GM18499 (cell line): ENCODE measurements around the gene LAMC3.
"Not testable (repeated sequence)": the region's sequence is repeated elsewhere in the genome, so short reads cannot be mapped to it uniquely, and the experiment has no call there.

Experiments used
- ATAC-seq: cut with Tn5 transposase; IDR thresholded peaks from one replicate; pipeline ENCODE4 v1.9.1; 2021; ENCODE audit warnings: moderate number of reproducible peaks; ENCODE audit not compliant: insufficient read depth, unreplicated experiment

The LAMC3 gene

GRCh38 chr9:130990306-130990977 lies 18.5 kb upstream of the LAMC3 start:
- no peak for ATAC-seq

DNA sequence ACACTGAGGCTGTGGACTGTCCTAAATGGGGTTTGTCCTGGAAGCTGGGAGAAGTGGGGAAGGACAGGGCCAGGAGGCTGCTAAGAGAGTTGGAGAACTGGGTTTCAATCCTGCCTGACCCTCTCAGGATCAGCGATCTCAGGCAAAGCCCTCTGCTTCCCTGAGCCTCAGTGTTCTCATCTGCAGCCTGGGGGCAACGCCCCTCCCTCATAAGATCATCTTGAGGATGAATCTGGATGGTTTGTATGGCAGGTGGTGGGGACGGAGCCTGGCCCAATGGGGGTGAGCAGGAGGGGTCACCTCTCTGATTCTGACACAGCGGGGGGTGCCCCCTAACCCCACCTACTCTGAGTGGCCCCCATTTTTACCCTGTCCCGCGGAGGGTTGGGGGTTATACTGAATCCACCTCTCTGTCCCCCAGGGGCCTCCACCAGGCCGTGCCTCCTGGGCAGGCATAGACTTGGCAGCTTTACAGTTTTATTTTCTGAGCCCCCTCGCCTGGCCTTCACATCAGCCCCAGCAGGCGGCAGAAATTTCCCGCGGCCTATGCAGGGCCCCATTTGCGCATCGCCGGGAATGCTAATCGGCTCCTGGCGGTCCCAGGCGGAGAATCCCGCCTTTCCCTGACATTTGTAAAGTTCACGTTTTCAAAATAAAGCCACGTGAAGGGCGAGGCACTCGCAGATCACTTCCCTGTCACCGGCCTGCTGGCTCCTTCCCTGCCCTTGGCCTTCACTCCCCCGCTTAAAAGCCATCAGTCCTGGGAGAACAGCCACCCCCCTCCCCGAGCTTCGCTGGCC lies 17.8 kb upstream of the LAMC3 start:
- no peak for ATAC-seq

- no peak for ATAC-seq
Observed at GRCh38 chr9:130991778-130992681, 16.9 kb upstream of the LAMC3 start.

GRCh38 chr9:130992682-130993032 lies 16.3 kb upstream of the LAMC3 start:
- ATAC-seq, result no peak

DNA sequence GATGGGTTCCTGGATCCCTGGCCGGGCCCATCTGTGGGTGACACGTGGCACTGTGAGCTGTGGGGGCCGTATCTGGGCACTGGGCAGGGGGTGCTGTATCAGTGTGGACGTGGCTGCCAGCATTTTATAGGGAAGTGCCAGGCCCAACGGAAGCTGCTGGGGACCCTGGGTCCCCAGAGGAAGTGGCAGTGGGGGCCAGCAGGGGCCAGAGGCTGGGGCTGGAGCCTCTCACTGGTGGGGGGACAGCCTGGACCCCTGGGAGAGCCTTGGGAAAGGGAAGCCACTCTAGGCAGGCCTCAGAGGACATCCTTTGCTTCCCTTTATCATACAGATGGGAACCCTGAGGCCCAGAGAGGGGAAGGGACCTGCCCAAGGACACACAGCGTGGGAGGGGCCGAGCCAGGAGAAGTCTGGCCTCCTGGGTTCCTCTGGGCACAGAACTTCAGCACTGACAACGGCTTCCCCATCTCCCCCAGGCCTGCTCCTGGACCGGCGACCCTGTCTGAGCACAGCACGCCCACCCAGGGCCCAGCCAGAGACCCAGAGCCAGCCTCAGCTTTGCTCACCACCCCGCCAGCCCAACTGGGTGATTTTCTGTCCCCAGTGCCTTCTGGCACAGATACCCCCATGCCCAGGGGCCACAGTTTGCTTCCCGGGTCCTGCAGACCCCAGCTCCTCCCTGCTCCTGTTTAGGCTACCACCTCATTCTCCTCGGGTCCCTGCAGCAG lies 15.5 kb upstream of the LAMC3 start:
- no peak for ATAC-seq

GRCh38 chr9:130994135-130995085 lies 14.6 kb upstream of the LAMC3 start:
- ATAC-seq, result no peak

- ATAC-seq, result no peak
Observed at GRCh38 chr9:130995086-130996011, 13.6 kb upstream of the LAMC3 start.

DNA sequence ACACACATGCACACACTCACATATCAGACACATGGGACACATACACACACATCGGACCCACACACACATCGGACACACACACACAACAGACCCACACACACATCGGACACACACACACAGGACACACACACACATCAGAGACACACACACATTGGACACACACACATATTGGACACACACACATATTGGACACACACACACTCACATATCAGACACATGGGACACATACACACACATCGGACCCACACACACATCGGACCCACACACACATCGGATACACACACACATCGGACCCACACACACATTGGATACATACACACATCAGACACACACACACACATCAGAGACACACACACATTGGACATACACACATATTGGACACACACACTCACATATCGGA lies 12.8 kb upstream of the LAMC3 start:
- no peak for ATAC-seq

DNA sequence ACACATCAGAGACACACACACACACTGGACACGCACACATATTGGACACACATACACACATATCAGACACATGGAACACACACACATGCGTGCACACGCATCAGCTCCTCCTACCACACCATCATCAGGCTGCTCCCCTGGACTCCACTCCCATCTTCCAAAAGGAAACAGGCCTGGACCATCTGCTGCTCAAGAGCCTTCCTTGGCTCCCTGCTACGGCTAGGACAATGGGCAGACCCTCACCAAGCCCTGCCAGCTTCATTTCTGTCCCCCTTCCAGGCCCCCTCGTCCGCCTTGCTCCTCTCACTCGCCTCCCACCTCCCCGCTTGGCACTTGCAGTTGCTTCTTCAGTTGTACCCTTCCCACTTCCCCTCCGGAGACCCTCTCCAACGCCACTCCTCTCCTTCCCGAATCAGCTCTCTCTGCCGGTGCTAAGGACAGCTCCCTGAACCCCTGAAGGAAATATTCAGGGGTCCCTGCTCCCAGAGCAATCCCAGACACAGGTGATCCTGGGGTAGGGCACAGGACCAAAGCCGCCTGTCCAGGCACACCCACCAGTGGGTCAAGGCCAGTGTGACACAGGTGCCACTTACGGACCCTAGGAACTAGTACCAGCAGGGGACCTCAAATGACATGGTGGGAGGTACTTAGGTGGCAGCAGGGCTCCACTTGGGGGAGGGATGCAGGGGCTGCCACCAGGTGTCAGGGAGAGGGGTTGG lies 12.1 kb upstream of the LAMC3 start:
- no peak for ATAC-seq

DNA sequence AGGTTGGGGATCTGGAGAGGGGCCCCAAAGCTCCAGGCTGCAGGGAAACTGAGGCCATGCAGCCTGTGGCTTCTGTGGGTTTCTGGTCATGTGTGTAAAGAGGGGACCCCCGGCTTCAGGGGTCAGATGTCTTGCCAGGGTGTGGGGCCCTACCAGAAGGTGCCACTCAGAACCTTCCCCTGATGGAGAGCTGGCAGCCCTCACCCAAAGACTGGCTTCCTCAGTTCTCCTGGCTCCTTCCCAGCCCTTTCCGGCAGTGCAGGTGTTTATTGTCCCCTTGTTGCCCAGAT lies 11.6 kb upstream of the LAMC3 start:
- ATAC-seq, result no peak

GRCh38 chr9:130997925-130998596 lies 10.9 kb upstream of the LAMC3 start:
- ATAC-seq, result no peak

DNA sequence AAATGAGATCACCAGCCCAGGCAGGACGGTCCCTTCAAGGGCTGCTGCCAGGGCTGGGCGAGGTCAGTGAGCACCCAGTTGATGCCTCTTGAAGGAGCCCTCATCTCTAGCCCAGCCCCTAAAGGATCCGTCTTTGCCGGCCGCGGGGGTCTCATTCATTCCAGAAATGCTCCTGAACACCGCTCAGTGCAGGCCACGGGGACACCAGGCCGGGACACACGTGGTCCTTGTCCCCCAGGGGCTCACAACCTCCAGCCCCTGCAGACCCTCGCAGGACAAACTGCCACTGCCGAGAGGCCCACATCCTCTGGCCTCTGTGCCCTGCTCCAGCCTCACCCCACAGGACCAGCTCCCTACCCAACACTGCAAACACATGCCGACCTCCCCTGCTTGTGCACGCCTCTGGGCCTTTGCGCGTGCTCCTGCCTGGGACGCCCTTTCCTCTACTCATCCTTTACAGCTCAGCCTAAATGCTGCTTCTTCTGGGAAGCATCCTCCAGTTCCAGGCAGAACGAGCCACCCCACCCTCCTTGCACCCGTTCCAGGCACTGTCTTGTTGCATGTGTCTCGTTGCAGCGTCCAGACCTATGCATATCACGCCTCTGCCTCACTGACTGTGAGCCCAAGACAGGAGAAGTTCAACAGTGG lies 10.3 kb upstream of the LAMC3 start:
- ATAC-seq, result no peak

DNA sequence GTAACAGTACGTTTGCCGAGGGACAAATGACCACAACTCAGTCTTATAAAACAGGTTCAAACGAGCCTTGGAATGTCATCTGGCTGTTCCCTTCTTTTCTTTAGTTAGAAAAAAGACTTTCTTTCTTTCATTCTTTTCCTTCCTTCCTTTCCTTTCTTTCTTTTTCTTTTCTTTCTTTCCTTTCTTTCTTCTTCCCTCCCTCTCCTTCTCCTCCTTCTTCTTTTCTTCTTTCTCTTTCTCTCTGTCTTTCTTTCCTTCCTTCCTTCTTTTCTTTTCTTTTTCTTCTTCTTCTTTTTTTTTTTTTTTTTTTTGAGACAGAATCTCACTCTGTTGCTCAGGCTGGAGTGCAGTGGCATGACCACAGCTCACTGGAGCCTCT lies 9.7 kb upstream of the LAMC3 start:
- ATAC-seq, result no peak

DNA sequence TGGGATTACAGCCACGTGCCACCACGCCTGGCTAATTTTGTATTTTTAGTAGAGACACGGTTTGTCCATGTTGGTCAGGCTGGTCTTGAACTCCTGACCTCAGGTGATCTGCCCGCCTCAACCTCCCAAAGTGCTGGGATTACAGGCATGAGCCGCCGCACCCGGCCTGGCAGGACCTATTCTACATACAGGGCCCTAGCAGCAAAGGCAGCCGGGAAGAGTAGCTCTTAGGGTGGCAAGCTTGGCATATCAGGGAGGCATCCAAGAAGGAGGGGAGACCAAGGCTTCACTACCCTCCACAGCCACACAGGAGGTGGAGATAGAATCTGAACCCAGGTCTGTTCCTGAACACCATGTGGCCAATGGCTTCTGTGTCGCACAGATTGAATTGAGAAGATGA lies 8.4 kb upstream of the LAMC3 start:
- ATAC-seq, result not testable (repeated sequence)

GRCh38 chr9:131001021-131001420 lies 8.0 kb upstream of the LAMC3 start:
- ATAC-seq, result no peak

DNA sequence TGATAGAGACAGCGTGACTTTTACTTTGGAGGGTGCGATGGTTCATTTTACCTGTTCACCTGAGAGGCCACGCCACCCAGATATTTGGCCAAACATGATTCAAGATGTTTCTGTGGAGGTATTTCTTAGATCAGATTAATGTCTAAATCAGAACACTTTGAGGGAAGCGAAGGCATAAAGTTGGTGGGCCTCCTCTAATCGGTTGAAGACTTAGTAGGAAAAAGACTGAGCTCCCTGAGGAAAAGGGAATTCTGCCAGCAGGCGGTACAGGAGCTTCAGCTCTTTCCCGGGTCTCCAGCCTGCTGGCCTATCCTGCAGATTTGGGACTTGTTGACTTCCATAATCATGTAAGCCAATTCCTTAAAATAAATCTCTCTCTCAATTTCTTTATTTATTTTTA lies 7.0 kb upstream of the LAMC3 start:
- no peak for ATAC-seq

GRCh38 chr9:131006601-131007000 lies 2.4 kb upstream of the LAMC3 start:
- ATAC-seq, result no peak
